ENCODE measurements around the gene CNTNAP5. TPM values are rescaled to one million over a fixed set of nuclear protein-coding genes. Genes with fewer than 3 reads are reported as not detected.

The CNTNAP5 gene
- total RNA-seq, 1 experiment from 2014 or later: not detected

DNA sequence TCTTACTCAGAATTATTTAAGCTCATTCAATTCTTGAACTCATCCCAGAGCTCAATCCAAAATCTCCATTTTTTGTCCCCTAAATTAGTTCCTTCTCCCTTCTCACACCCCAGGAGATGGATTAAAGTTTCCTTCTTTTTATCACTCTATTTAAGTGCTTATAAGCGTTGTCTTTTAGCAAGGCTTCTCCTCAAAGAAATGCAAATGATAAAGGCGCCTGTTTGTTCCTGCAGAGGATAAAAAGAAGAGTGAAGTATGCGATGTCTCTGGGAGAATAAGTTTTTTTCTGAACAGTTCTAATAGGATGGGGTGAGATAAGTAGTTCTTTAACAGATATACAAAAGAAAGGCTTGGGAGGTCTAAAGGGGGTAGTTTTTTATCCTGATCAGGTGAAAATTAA, 303.3 kb downstream of the CNTNAP5 start:
- Histone ChIP-seq H3K27ac (ENCODE audit: low read length) (no peak overlapping the region), H3K4me3 (ENCODE audit: low read depth in 2 of 2, low read length in 2 of 2) (no peak overlapping the region), H3K9me3 (ENCODE audit: control insufficient read depth, insufficient read depth, low read depth, low read length) (no peaks in the 10 kb centered on the region), H3K36me3 (ENCODE audit: control insufficient read depth, insufficient read depth, low read length) (no peaks in the 10 kb centered on the region), H3K4me1 (ENCODE audit: control insufficient read depth, insufficient read depth, low read length) (no peaks in the 10 kb centered on the region), H3K27me3 (ENCODE audit: control insufficient read depth, insufficient read depth, low read length) (no peaks in the 10 kb centered on the region)
- intact Hi-C loops (cut with micrococcal nuclease; ENCODE audit: unreplicated experiment): no loop called here
- BruUV-seq (replicated peaks): no TSS peak
- in situ Hi-C loops (cut with HindIII; ENCODE audit: low pct_unique_long_range_greater_than_20kb, low sequenced_read_pairs): no loop called here
- ChIA-PET CTCF (no interaction called here), POLR2A (no interaction called here)
- TF ChIP-seq SIN3A (IDR thresholded peaks at IDR 0.05; ENCODE audit: borderline replicate concordance, insufficient read depth, low read depth, low read length): no peak
- no peak for TF ChIP-seq TCF7L2 (IDR thresholded peaks at IDR 0.05; ENCODE audit: low read depth, low read length)
- TF ChIP-seq POLR2AphosphoS5 (IDR thresholded peaks at IDR 0.05; ENCODE audit: low read depth, low read length): no peak
- TF ChIP-seq, protein P1, sequence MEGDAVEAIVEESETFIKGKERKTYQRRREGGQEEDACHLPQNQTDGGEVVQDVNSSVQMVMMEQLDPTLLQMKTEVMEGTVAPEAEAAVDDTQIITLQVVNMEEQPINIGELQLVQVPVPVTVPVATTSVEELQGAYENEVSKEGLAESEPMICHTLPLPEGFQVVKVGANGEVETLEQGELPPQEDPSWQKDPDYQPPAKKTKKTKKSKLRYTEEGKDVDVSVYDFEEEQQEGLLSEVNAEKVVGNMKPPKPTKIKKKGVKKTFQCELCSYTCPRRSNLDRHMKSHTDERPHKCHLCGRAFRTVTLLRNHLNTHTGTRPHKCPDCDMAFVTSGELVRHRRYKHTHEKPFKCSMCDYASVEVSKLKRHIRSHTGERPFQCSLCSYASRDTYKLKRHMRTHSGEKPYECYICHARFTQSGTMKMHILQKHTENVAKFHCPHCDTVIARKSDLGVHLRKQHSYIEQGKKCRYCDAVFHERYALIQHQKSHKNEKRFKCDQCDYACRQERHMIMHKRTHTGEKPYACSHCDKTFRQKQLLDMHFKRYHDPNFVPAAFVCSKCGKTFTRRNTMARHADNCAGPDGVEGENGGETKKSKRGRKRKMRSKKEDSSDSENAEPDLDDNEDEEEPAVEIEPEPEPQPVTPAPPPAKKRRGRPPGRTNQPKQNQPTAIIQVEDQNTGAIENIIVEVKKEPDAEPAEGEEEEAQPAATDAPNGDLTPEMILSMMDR (IDR thresholded peaks at IDR 0.05): no peak
- TF ChIP-seq, protein P2, sequence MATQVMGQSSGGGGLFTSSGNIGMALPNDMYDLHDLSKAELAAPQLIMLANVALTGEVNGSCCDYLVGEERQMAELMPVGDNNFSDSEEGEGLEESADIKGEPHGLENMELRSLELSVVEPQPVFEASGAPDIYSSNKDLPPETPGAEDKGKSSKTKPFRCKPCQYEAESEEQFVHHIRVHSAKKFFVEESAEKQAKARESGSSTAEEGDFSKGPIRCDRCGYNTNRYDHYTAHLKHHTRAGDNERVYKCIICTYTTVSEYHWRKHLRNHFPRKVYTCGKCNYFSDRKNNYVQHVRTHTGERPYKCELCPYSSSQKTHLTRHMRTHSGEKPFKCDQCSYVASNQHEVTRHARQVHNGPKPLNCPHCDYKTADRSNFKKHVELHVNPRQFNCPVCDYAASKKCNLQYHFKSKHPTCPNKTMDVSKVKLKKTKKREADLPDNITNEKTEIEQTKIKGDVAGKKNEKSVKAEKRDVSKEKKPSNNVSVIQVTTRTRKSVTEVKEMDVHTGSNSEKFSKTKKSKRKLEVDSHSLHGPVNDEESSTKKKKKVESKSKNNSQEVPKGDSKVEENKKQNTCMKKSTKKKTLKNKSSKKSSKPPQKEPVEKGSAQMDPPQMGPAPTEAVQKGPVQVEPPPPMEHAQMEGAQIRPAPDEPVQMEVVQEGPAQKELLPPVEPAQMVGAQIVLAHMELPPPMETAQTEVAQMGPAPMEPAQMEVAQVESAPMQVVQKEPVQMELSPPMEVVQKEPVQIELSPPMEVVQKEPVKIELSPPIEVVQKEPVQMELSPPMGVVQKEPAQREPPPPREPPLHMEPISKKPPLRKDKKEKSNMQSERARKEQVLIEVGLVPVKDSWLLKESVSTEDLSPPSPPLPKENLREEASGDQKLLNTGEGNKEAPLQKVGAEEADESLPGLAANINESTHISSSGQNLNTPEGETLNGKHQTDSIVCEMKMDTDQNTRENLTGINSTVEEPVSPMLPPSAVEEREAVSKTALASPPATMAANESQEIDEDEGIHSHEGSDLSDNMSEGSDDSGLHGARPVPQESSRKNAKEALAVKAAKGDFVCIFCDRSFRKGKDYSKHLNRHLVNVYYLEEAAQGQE (IDR thresholded peaks at IDR 0.05; ENCODE audit: insufficient read depth in 1 of 2, low read depth in 2 of 2, low read length in 1 of 2): no peak
- ATAC-seq (no peak), DNase-seq (ENCODE audit: low read depth, low spot score) (no peak)

DNA sequence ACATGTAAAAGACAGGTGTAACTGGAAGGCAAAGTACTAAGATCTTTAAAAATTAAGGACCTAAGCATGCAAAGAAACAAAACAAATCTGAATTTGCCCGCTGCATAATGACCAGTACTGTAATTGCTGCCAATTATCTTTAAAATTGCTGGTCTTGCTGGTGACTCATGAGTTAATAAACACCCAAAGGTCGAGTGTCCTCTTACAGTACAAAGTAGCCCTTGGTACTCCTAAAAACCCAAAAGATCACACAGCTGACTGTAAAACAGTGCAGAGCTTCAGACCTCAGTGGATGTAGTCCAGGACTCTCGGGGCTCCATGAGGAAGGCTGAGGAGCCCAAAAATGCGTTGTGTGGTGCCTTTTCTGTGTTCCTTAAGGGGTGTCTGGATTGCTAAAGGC, 308.7 kb downstream of the CNTNAP5 start:
- no peaks in the 10 kb centered on the region for H3K9me3 ChIP-seq (ENCODE audit: control insufficient read depth, insufficient read depth, low read depth, low read length)
- no peak for TF ChIP-seq SIN3A (IDR thresholded peaks at IDR 0.05; ENCODE audit: borderline replicate concordance, insufficient read depth, low read depth, low read length)
- TF ChIP-seq, protein P2 (IDR thresholded peaks at IDR 0.05; ENCODE audit: insufficient read depth in 1 of 2, low read depth in 2 of 2, low read length in 1 of 2): no peak
- TF ChIP-seq, protein P1 (IDR thresholded peaks at IDR 0.05): no peak
- TF ChIP-seq POLR2AphosphoS5 (IDR thresholded peaks at IDR 0.05; ENCODE audit: low read depth, low read length): no peak
- no peak for TF ChIP-seq TCF7L2 (IDR thresholded peaks at IDR 0.05; ENCODE audit: low read depth, low read length)
- no peaks in the 10 kb centered on the region for H3K36me3 ChIP-seq (ENCODE audit: control insufficient read depth, insufficient read depth, low read length)
- intact Hi-C loops (cut with micrococcal nuclease; ENCODE audit: unreplicated experiment) (no loop called here), in situ Hi-C loops (cut with HindIII; ENCODE audit: low pct_unique_long_range_greater_than_20kb, low sequenced_read_pairs) (no loop called here)
- no peaks in the 10 kb centered on the region for H3K4me1 ChIP-seq (ENCODE audit: control insufficient read depth, insufficient read depth, low read length)
- POLR2A ChIA-PET: no interaction called here
- H3K27ac ChIP-seq (ENCODE audit: low read length): no peak overlapping the region
- H3K4me3 ChIP-seq (ENCODE audit: low read depth in 2 of 2, low read length in 2 of 2): no peak overlapping the region
- H3K27me3 ChIP-seq (ENCODE audit: control insufficient read depth, insufficient read depth, low read length): no peaks in the 10 kb centered on the region
- ATAC-seq (no peak), DNase-seq (ENCODE audit: low read depth, low spot score) (no peak)
- CTCF ChIA-PET: no interaction called here
- no TSS peak for BruUV-seq (replicated peaks)
